GM18526 (cell line): ENCODE data around the gene TRNP1.

Source experiments
- POLR2A ChIP-seq: IDR thresholded peaks from 3 replicates; pipeline ENCODE4 v1.6.1; 2011; ENCODE audit not compliant: insufficient read length; ENCODE audit errors: extremely low read depth

Gene TRNP1

DNA sequence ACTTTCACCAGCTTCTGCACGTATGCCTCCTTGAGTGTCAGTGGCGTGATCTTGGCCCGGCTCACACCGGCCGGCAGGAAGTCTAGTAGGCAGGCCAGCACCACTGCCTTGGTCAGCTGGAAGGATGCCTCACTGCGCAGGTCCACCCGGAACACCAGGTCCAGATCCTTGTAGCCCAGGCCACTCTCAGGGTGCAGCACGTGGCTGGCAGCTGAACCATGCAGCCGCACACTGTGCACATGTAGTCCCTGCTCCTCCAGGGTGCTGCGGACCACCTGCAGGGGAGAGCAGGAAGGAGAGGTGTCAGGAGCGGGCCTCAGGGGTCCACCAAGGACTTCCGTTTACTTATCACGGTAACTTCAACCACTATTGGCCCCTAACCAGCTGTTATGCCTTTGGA, 13.2 kb downstream of the TRNP1 start:
- TF ChIP-seq POLR2A = no peak

DNA sequence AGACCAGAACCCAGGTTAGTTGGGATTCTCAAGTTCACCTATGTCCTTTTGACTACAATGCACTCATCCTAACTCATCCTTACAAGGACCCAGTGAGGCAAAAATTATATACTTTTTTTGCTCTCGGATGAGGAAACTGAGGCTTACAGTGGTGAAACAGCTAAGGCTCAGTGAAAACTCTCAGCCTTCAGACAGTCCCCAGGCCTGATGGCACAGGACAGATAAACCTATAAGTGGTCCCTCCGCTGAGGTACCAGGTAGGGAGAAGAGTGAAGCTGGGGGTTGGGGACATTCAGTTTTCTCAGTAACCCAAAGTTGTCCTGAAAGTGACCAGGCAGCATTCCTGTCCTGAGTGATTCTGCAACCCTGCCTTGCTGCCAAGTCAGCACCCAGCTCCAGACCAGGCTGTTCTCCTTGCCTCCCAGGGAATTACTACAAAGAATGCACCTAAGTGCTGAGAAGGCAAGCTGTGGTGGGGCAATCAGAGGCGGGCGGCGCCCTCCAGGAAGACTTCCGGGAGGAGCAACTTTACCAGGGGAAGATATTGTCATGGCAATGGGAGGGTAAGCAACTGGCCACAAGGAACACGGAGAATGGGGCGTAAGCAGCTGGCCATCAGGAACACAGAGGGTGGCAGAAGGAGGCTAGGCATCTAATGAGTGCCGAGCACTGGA, 14.6 kb downstream of the TRNP1 start:
- no peak for TF ChIP-seq POLR2A

DNA sequence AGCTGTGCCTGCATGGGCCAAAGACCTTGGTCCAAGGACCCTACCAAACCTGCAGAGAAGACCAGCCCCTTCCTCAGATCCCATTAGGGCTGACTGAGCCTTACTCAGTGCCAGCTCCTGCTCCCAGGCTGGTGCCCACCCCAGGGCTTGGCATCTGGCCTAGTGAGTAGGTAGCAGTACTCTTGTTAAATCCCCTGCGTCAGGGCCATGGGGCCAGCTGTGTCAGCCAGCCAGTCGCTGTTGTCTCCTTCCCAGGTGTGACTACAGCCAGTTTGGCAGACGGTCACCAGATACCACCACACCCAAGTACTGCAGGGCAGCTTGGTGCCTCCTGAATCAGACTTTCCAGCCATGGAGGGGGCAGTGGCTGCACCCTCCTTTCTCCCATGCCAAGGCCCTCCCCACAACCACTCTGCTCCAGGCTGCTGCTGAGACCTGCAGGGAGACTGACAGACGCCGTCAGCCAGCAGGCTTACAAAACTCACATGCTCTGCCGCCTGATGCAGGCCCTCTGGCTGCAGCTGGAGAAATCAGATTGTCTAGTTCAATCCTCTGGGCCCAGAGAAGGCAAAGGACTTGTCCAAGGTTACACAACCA, 16.2 kb downstream of the TRNP1 start:
- TF ChIP-seq POLR2A = no peak

DNA sequence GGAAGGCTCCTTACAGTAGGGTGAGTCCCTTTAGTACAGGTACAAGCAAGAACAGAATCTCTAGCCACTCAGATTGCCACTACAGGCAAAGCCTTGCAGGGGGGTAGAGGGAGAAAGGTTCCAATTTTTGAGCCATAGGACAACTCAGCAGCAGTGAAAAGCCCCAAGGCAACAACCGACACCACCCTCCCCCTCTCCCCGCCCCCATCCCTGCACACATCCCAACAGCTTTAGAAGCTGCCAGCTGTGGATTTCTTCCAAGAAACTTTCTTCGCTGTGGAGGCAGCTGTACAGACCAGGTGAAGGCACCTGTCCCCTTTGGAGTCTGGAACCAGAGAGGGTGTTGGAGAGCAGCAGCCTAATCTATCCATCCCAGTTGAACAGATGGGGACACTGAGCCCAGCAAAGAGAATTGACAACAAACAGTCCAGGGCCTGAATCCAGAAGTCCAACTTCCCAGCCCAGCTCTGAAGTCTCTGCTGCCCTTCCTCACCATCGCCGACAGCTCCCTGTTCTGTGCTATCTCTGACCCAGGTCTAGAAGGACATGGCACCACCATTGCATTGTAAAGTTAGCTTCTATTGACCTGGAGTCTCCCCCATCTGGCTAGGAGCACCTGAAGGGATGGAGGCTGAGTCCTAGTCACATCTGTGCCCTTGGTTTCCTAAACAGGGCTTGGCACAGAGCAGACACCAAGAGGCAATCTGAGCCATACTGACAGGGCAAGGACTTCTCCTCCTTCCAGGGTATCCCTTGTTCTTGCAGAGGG, 16.9 kb downstream of the TRNP1 start:
- TF ChIP-seq POLR2A = no peak

DNA sequence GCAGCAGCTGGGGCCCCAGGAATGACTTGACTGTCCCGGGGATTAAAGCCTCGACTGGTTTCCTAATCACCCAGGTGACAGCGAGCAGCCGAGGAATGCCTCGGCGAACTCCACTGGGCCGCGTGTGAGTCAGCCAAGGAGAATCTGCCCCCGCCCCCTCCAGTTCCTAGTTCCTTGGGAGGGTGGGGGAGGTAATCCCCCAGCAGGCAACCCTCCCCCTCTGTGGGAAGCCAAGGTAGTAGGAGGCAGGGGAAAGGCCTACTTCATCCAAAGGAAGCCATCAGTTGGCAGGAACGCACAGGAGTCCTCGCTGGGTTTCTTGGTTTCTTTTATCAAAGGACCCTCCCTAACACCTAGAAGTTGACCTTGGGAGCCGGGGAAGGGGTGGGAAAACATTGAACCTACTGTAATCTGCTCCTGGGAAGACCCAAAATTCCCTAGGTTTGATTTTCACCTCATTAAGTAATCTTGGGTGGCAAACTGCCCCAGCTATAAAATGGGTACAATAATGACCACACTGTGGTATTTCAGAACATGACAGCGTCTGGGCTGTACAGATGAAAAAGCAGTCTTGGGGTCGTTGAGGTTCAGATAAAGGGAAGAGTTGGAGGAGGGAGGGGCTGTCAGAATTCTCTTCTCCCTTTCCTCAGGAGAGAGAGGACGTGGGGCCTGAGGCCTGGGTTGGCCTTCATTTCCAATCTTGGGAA, 17.7 kb downstream of the TRNP1 start:
- TF ChIP-seq POLR2A = no peak

DNA sequence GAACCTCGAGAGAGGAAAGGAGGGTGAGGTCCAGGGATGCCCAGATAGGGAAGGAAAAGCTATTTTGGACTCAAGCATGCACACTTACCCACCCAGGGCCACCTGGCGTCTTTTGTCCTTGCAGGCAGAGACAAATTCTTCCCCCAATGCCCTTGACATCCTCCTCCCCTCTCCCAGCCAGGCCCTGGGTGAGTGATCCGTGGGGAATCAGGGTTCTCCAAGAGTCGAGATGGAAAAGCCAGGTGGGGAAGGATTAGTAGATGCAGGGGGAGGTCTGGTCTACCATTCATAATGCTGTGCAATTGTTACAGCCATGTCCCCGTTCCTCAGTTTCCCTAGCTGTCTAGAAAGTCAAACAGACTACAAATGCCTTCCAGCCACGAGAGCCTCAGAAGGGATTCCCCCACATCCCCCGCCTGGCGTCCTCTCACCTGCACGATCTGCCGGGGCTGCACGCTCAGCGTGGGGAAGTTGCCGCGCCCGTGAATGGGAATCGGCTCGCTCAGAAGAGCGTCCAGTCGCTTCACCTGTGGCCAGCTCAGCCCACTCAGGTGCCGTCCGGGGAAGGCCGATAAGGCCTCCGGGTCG, 18.6 kb downstream of the TRNP1 start:
- TF ChIP-seq POLR2A = no peak

DNA sequence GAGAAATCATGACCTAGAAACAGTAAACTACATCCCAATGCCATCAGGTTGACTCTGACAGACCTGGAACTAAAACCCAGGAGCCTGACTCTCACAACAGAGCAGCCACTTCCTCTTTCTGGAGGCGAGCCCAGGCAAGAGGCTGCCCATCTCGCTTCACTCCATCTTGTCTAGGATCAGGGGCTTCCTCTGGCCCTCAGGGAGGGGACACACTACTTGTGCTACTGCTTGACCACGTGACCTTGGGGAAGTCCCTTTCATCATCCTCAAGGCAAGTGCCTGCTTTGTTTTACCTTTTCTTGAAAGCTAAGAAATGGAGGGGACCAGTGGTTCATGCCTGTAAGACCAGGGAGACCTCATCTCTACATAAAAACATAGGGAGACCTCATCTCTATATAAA, 21.8 kb downstream of the TRNP1 start:
- TF ChIP-seq POLR2A = no peak

DNA sequence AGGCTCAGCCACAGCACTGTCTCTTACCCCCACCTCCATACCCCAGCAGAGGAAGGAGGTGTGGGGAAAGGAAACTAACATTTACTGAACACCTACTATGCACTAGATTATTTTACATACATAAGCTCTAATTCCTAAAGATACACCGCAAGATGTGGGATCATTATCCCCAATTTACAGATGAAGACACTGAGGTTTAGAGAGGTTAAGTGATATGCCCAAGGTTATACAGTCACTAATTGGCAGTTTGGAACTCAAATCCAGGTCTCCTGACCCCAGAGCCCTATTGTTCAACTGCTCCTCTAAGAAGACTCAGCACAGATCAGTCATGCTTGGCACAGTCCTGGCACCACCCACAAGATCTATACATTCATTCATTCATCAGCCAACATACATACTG, 22.9 kb downstream of the TRNP1 start:
- no peak for TF ChIP-seq POLR2A

DNA sequence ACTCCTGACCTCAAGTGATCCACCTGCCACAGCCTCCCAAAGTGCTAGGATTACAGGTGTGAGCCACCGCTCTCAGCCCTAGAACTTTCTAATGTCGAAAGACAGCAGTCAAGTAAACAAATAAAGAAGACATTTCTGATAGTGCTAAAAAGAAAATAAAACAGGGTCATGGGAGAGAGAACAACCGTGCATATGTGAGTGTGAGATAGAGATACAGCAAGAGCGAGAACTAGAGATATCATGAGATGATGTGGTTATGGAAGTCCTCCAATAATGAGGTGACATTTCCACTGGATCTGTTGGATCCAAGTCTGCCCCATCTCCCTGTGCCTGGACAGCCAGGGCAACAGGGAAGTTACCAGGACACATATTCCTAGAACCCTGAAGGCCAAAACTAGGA, 23.7 kb downstream of the TRNP1 start:
- TF ChIP-seq POLR2A = no peak

DNA sequence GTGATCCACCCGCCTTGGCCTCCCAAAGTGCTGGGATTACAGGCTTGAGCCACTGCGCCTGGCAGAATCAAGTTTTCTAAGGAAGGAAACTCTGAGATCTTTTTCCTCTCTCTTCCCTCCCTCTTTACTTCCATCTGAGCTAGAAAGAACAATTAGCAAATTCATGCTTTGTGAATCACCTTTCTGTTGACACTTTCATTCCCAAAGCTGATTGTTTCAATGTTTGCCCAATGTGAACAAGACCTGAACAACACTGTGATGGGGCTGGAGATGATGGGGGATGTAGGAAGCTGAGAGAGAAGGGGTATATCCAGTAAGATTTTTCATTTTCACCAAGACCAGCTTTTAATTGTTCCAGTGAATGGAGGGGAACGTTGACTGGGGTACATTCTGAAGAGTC, 24.8 kb downstream of the TRNP1 start:
- TF ChIP-seq POLR2A = no peak

DNA sequence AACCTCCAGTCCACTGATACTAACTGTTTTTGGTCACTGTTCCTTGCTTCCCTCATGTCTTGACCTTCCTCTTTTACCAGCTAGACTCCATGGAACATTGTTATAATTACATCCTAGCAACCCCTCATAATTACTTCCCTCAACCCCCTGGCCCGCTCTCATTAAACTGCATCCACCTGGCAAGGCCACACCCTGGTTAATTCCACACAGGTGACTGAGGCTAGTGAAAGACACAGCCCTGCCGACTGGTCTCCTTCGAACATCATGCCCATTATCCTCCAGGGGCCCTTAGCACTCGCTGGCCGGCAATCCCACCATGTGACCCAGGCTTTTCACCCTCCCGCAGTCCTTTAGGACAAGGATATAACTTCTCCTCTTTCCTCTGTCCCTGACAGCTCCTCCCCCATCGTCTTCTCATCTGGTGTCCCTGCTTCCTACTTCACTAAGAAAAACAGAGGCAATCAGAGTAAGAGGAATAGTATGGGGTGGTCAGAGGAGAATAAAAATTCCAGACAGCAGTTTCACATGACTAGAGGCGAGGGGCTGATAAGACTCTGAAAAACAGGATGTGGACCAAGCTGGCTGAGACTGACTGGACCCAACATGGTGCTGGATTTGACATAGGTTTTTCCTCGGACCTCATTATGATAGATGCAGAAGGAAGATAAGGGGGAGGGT, 28.0 kb downstream of the TRNP1 start:
- TF ChIP-seq POLR2A = no peak

DNA sequence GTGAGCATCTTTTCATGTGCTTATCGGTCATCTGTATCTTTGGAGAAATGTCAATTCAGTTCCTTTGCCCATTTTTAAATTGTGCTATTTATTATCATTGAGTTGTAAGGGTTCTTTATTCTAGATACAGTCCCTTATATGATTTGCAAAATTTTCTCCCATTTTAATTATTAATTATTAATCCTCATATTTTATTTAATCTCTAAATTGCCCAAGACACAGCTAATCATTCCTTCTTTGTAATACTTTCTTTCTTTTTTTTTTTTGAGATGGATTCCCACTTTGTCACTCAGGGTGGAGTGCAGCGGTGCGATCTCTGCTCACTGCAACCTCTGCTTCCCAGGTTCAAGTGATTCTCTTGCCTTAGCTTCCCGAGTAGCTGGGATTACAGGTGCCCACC, 32.2 kb downstream of the TRNP1 start:
- TF ChIP-seq POLR2A = no peak

DNA sequence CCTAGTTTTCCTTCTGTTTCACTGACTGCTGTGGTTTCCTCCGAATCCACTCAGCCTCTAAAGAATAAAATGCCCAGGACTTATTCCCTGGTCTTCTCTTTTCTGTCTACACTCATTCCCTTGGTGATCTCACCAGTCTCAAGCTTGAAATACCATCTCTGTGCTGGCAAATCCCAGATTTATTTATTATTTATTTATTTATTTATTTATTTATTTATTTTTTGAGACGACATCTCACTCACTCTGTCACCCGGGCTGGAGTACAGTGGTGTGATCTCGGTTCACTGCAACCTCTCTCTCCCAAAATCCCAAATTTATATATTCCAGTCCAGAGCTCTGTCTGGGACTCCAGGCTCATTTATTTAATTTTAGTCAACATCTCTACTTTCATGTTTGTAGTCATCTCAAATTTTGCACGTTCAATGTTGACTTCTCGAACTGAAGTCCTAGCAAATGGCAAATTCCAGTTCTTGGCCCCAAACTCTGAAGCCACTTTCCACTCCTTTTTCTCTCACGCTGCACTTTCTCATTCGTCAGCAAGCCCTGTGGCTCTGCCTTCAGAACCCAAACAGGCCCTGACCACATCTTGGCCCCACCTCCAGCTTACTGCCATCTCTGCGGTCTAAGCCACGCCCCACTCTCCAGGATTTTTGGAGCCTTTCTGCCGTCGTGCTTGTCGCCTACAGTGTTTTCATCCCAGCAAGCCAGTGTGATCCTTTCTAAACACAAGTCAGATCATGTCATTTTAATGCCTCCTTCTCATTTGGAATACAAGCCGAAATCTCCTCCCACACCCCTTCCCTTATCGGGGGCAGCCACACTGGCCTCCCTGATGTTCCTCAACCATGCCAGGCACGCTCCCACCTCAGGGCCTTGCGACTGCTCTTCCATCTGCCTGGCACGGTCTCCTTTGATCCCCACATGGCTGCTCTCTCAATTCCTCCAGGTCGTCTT, 33.4 kb downstream of the TRNP1 start:
- TF ChIP-seq POLR2A = no peak

DNA sequence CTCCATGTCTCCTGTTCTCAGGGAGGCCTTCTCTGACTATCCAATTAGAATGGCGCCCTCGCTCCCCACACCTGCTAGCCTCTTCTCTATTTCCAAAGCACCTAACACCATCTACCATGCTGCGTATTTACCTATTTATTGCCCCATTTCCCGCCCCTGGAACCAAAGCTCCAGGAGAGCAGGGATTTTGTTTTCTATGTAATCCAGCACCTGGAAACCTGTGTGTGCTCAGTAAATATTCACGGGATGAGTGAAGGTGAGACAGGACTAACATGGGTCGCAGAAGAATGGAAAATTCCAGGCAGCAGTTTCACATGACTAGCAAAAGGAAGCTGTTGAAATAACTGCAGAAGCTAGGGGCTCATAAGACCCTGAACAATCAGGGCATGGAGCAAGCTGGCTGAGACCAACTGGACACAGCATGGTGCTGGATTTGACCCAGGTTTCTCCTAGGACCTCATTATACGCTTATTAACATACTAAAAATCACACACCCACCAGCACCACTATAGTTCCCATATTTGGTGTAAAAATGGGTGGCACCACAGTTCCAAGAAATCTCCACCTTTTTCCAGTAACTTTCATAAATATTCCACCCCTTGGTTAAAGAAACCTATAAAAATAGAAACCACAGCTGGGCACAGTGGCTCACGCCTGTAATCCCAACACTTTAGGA, 34.2 kb downstream of the TRNP1 start:
- no peak for TF ChIP-seq POLR2A

DNA sequence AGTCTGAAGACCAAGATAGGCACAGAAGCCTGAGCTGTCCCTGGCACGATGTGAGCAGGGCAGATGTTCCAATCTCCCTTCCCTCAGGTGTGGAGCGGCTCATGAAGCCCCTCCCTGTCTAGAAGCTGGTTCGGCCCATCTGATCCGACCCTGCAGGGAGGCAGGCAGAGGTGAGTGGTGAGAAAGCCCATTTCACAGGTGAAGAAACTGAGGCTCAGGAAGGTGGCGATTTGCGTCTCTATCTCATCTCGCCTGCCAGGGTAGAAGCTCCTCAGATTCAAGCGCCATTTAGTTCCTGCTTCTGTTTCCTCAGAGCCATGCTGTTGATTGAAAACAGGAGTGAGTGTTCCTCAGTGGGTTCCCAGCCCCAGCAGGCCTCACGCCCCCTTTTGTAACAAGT, 36.0 kb downstream of the TRNP1 start:
- no peak for TF ChIP-seq POLR2A
